SU-DHL-6 (cell line): Measurements from ENCODE around the gene GOLGA5.

Experiments used
- EZH2phosphoT487 ChIP-seq: fragments of 200-600 bp; sonication (generic), shearing (Covaris generic); conservative IDR thresholded peaks from 2 replicates; pipeline ENCODE4 v1.6.1; 2018; ENCODE audit warnings: mild to moderate bottlenecking, antibody characterized with exemption, low read length, moderate library complexity, mixed read lengths
- TF ChIP-seq, protein P1 (sequence below): fragments of 200-600 bp; sonication (generic); IDR thresholded peaks from one replicate; pipeline ENCODE4 v1.5.1; 2017; ENCODE audit warnings: antibody characterized with exemption, mild to moderate bottlenecking, low read length, moderate library complexity; ENCODE audit not compliant: insufficient read depth, poor library complexity, severe bottlenecking

DNA sequence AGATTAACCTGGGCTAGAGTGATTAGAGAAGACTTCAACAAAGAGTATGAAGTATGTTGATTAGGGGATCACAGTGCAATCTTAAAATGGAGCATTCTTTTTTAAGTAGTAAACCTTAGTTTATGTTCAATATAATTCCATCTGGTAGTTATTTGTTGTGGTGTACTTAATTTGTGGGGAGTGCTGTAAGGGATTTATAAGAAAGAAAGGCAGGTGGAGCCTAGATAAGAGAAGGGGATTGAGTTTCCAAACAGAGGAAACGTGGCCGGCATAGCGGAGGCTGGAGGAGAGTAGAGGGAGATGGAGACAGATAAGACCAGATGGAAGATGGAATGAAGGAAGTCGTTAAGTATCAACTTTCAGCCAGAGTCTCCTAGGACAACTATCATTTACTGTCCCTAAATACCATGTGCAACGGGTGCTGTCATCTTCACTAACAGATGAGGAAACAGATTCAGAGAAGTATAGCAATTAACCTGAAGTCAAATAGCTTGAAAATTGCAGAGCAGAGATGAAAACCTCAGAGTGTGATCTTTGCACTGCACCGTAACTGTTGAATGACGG is 38.1 kb downstream of the GOLGA5 start:
- TF ChIP-seq, protein P1, sequence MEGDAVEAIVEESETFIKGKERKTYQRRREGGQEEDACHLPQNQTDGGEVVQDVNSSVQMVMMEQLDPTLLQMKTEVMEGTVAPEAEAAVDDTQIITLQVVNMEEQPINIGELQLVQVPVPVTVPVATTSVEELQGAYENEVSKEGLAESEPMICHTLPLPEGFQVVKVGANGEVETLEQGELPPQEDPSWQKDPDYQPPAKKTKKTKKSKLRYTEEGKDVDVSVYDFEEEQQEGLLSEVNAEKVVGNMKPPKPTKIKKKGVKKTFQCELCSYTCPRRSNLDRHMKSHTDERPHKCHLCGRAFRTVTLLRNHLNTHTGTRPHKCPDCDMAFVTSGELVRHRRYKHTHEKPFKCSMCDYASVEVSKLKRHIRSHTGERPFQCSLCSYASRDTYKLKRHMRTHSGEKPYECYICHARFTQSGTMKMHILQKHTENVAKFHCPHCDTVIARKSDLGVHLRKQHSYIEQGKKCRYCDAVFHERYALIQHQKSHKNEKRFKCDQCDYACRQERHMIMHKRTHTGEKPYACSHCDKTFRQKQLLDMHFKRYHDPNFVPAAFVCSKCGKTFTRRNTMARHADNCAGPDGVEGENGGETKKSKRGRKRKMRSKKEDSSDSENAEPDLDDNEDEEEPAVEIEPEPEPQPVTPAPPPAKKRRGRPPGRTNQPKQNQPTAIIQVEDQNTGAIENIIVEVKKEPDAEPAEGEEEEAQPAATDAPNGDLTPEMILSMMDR = no peak
- TF ChIP-seq EZH2phosphoT487 = no peak
